Esophagus muscularis mucosa (tissue), 3 donors: Measurements from ENCODE around the gene RNF7.

ENCODE experiments used
- POLR2A ChIP-seq: fragments of 450-650 bp; IDR thresholded peaks from one replicate; pipeline ENCODE4 v1.6.1; 2017; ENCODE audit warnings: antibody characterized with exemption, moderate library complexity, mild to moderate bottlenecking, low read depth
- POLR2AphosphoS5 ChIP-seq, 2 donors: sonication (generic); formaldehyde crosslinking; IDR thresholded peaks; one replicate each; pipeline ENCODE4 v1.6.1; 2017; ENCODE audit warnings: antibody characterized with exemption in 2 of 2
- TF ChIP-seq, protein P1 (sequence below), 3 experiments: fragments of 200-600 bp in 2 of 3; fragments of 450-650 bp in 1 of 3; sonication (generic) in 2 of 3; IDR thresholded peaks; one replicate each; pipeline ENCODE4 v1.5.1; 2017 to 2019; ENCODE audit warnings: antibody characterized with exemption in 3 of 3, mild to moderate bottlenecking in 2 of 3, moderate library complexity in 1 of 3

GRCh38 chr3:141714671-141715070 lies 23.4 kb upstream of the RNF7 start:
- TF ChIP-seq POLR2AphosphoS5 (IDR thresholded peaks at IDR 0.05) (no peak), POLR2A (no peak)
- TF ChIP-seq, protein P1, sequence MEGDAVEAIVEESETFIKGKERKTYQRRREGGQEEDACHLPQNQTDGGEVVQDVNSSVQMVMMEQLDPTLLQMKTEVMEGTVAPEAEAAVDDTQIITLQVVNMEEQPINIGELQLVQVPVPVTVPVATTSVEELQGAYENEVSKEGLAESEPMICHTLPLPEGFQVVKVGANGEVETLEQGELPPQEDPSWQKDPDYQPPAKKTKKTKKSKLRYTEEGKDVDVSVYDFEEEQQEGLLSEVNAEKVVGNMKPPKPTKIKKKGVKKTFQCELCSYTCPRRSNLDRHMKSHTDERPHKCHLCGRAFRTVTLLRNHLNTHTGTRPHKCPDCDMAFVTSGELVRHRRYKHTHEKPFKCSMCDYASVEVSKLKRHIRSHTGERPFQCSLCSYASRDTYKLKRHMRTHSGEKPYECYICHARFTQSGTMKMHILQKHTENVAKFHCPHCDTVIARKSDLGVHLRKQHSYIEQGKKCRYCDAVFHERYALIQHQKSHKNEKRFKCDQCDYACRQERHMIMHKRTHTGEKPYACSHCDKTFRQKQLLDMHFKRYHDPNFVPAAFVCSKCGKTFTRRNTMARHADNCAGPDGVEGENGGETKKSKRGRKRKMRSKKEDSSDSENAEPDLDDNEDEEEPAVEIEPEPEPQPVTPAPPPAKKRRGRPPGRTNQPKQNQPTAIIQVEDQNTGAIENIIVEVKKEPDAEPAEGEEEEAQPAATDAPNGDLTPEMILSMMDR (IDR thresholded peaks at IDR 0.05), result no peak
